ENCODE results near the gene GTPBP1.

Gene GTPBP1

DNA sequence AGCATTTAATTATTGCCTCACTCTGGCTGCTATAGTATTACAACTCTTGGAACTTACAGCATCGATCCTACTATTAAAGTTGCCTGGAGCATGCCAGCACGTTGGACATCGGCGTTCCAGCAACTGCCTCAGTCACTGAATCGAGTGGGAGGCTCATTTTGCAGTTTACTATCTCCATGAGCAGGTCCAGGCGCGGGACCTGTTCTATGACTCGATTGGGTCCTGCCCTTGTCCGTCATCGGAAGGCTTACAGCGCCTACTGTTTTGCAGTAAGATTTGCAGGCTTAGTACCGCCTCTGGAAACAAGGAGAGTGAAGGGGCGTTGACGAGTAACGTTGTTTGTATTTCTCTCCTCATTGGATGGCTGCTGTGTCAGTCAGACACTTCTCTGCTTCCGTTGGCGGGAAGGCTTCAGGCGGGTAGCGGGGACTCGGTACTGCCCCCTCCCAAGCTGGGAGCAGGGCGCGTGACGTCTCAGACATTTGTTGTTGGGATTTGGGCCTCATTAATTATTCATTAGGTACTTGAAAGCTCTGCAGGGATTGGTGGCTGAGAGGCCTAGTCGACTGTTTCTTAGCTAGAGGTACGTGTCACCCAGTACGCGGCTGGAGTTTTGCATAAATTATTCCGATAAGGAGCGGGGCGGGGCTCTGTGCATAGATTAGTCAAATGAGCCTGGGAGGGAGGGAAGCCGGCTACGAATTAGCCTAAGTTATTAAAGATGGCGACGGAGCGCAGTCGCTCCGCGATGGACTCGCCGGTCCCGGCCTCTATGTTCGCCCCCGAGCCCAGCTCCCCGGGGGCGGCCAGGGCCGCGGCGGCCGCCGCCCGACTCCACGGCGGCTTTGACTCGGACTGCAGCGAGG, at the start of gene GTPBP1:
Gene GTPBP1, plus strand, starts transcription at position 710 of the 866 bp plus-strand sequence. Its CDS starts 12 bp downstream, at position 722.
- peak within 1 kb of the TSS; percentile 85 for H3K4me3 ChIP-seq (replicated peaks; ENCODE audit: low read depth, low read length)
- TF ChIP-seq, protein P1, sequence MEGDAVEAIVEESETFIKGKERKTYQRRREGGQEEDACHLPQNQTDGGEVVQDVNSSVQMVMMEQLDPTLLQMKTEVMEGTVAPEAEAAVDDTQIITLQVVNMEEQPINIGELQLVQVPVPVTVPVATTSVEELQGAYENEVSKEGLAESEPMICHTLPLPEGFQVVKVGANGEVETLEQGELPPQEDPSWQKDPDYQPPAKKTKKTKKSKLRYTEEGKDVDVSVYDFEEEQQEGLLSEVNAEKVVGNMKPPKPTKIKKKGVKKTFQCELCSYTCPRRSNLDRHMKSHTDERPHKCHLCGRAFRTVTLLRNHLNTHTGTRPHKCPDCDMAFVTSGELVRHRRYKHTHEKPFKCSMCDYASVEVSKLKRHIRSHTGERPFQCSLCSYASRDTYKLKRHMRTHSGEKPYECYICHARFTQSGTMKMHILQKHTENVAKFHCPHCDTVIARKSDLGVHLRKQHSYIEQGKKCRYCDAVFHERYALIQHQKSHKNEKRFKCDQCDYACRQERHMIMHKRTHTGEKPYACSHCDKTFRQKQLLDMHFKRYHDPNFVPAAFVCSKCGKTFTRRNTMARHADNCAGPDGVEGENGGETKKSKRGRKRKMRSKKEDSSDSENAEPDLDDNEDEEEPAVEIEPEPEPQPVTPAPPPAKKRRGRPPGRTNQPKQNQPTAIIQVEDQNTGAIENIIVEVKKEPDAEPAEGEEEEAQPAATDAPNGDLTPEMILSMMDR (IDR thresholded peaks at IDR 0.05; ENCODE audit: low read length, missing control alignments): no peak

DNA sequence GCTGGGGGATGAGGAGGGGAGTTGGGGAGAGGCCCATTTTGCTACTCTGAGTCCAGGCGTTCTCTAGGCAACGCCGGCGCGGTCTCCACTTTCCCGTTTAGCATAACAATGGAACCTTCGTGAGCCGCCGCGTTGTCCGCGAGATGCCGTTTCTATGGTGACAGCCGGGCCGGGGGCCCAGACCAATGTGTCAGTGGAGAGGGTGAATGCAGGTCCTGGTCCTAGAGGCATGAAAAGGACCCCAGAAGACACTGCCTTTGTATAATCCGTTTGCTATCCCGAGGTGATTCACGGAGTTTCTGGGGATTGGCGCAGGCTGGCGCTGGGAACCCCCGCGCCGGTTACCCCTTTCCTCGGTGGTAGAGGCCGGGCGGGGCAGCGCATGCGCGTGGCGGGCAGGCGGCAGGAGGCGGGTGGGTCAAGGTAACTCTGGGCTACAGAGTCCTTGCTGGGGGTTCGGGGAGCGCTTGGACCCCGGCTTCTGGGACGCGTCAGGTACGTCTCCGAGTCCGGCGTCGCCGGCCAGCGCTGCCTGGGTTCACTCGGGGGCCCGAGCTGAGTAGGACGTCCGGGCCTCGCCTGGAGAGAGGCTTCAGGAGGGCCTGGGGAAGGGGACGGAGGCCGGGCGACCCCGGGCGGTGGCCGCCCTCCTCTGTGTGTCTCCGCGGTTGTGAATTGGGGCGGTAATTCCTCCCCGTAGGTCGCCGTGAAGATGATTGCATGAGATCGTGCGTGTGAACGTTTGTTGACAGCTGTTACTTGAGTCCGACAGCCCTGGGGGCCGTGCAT, 49.3 kb upstream of the GTPBP1 start, which contains the start of the genes CBY1 and FAM227A:
Gene CBY1, plus strand, starts transcription at position 383 of the 789 bp plus-strand sequence. CDS start 11,417 bp downstream, outside the sequence.
Gene FAM227A, minus strand, starts transcription at position 137 of the 789 bp plus-strand sequence. CDS start 6,224 bp downstream, outside the sequence.
- peak within 1 kb of the TSS; percentile 93 for H3K4me3 ChIP-seq (replicated peaks; ENCODE audit: low read depth, low read length)
- TF ChIP-seq, protein P1 (IDR thresholded peaks at IDR 0.05; ENCODE audit: low read length, missing control alignments): no peak
- peak; percentile 89 for DNase-seq (ENCODE audit: low read depth)

More for the DNA sequence above, at the start of gene GTPBP1:
- DNase-seq (ENCODE audit: low read depth): peak; percentile 100

DNA sequence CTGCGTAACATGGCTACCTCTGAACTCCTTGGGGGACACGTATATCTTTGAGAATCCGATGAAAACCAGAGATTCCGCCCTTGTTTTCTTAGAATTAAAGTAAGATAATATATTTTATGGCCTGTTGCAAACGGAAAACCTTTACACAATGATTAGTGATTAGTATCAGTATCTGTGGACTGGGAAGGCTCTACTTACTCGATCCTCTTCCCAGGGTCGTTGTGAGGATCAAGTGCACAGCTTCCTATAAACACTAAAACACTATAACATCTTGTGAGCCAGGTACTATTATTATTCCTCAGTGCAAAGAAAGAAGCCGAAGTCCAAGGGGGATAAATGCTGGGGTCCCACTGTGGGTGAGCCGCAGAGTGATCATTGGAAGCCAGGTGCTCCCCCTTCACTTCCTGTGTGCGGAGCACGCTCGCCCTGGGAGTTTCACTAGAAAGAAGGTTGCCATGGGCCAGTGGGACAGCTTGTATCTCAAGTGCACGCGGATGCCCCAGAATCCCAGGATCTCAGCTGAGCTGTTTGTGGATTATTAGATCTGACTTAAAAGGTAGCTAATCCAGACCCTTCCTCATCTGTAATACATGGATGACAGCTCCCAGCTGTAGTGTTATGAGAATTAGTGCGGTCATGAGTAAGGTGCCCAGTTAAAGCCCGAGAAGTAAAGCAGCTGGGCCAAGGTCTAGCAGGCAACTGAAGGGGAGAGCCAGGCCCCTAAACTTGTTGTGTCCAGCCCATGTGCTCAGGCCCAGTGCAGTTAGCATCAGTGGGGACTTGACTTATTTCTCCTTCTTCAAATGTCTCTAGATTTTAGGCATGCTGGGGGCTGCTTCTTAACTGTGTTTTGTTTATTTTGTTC, 48.5 kb upstream of the GTPBP1 start:
- peak; percentile 7 for DNase-seq (ENCODE audit: low read depth)
- TF ChIP-seq, protein P1 (IDR thresholded peaks at IDR 0.05; ENCODE audit: low read length, missing control alignments): no peak
- H3K4me3 ChIP-seq (replicated peaks; ENCODE audit: low read depth, low read length): peak overlapping the region; percentile 93

DNA sequence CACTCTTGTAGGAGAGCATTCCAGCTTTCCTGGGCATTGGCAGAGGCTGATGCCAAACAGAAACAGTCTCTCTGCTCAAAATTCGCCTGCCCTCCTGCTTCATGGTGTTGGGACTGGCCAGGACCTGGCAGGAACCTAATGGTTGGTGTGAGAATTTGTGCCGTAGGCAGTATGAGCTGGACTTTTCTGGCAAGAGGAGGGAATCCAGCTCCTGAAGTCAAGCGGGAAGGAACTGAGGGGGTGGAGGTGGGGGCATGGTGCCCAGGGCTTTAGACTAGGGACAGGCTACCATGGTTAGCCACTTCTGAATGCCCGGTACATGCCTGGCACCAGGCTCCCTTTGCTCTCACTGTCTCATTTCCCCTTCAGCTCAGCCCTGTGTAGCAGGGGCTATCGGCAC, 30.9 kb upstream of the GTPBP1 start:
- TF ChIP-seq, protein P1 (IDR thresholded peaks at IDR 0.05; ENCODE audit: low read length, missing control alignments): no peak
- no peak for DNase-seq (ENCODE audit: low read depth)
- H3K4me3 ChIP-seq (replicated peaks; ENCODE audit: low read depth, low read length): no peak overlapping the region

DNA sequence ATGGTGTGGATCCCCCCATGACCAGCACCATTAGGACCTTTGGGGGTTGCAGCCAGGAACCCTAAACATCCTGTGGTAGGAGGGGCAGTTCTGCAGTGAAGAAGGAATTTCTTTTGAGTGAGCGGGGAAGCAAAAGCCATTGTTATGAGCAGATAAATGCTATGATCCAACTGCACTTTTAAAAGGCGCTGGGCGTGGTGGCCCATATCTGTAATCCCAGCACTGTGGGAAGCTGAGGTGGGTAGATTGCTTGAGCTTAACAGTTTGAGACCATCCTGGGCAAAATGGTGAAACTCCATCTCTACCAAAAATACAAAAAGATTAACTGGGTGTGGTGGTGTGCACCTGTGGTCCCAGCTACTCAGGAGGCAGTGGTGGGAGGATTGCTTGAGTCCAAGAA, 29.9 kb upstream of the GTPBP1 start:
- DNase-seq (ENCODE audit: low read depth): no peak
- TF ChIP-seq, protein P1 (IDR thresholded peaks at IDR 0.05; ENCODE audit: low read length, missing control alignments): no peak
- H3K4me3 ChIP-seq (replicated peaks; ENCODE audit: low read depth, low read length): no peak overlapping the region

Data from fibroblast of pulmonary artery (primary cell).